ENCODE data around the gene INPP5D. TPM values are rescaled to one million over a fixed set of nuclear protein-coding genes. Genes with fewer than 3 reads are reported as not detected.

Gene INPP5D
- total and polyA plus RNA-seq, 2 donors (not counting 3 experiments of a cell fraction or from before 2014, with no cell fraction given), result 13.9 to 46.6 TPM

DNA sequence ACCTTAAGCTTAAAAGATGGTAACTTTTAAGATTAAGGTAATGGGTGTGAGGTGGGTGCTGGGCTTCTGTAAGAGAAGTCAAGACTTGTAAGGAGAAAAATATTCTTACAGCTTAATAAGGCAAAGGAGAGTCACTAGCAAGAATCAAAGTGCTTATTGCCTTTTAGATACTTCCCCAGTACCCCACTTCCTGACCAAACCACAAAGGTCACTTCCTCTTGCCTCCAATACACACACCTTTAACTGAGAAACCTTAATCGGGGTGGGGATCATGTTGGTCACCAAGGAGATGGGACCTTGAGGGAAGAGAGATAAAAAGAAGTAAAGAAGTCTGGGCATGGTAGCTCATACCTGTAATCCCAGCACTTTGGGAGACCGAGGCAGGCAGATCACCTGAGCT, 180.8 kb downstream of the INPP5D start:
- CTCF ChIA-PET, result interaction anchor here (1.1 kb wide), 1 partner anchor 21 kb away, joined by 3 read pairs; no protein-coding TSS in a partner anchor
- no peak for FAIRE-seq

More for the DNA sequence above, 180.8 kb downstream of the INPP5D start:
- BruUV-seq (replicated peaks), result no TSS peak
- no peak for DNase-seq (ENCODE audit: low read depth, low spot score)
- H3K9me3 ChIP-seq (replicated peaks; ENCODE audit: control insufficient read depth, insufficient read depth, low read length), result no peaks in the 10 kb centered on the region
- H3K9me1 ChIP-seq (replicated peaks; ENCODE audit: control insufficient read depth, extremely low read depth, insufficient read depth, low read length), result no peaks in the 10 kb centered on the region
- H3K4me1 ChIP-seq (ENCODE audit: control insufficient read depth, extremely low read depth, insufficient read depth, low read length), result no peaks in the 10 kb centered on the region
- no peaks in the 10 kb centered on the region for H3K27me3 ChIP-seq (ENCODE audit: control insufficient read depth in 2 of 2, insufficient read depth in 2 of 2, low read length in 2 of 2)
- no peak overlapping the region for H3K4me2 ChIP-seq (ENCODE audit: insufficient read depth, low read length)
- H3K36me3 ChIP-seq (ENCODE audit: control insufficient read depth in 2 of 2, extremely low read depth in 1 of 2, insufficient read depth in 2 of 2, low read length in 2 of 2), result no peaks in the 10 kb centered on the region
- H2AFZ ChIP-seq (ENCODE audit: low read depth, low read length), result no peak overlapping the region
- POLR2A ChIA-PET, result interaction anchor here (0.7 kb wide), 1 partner anchor 9 kb away, joined by 4 read pairs; no protein-coding TSS in a partner anchor
- no peaks in the 10 kb centered on the region for H3K79me2 ChIP-seq (ENCODE audit: control insufficient read depth, insufficient read depth, low read length)
- no peak overlapping the region for H3K27ac ChIP-seq (ENCODE audit: insufficient read depth, low read depth, low read length)
- TF ChIP-seq MAX (IDR thresholded peaks at IDR 0.05; ENCODE audit: insufficient read depth, insufficient read length) (no peak), EZH2 (IDR thresholded peaks at IDR 0.05; ENCODE audit: borderline replicate concordance, low read depth, low read length, severe bottlenecking) (no peak), POLR2A (IDR thresholded peaks at IDR 0.05; ENCODE audit: low read depth, low read length) (no peak), FOS (IDR thresholded peaks at IDR 0.05; ENCODE audit: borderline replicate concordance, insufficient read depth, low read length) (no peak), GATA2 (IDR thresholded peaks at IDR 0.05; ENCODE audit: insufficient read depth, insufficient read length, low read depth, low read length) (no peak), MYC (IDR thresholded peaks at IDR 0.05; ENCODE audit: low read depth, low read length) (no peak), JUN (IDR thresholded peaks at IDR 0.05; ENCODE audit: borderline replicate concordance, insufficient read depth, insufficient read length, low read depth) (no peak), CTCF (IDR thresholded peaks at IDR 0.05; ENCODE audit: extremely low read depth in 1 of 2, insufficient read depth in 1 of 2, low read depth in 1 of 2, low read length in 2 of 2) (no peak)
- H4K20me1 ChIP-seq (replicated peaks; ENCODE audit: control insufficient read depth, extremely low read depth, insufficient read depth, low read length), result no peaks in the 10 kb centered on the region
- no peak overlapping the region for H3K9ac ChIP-seq (replicated peaks; ENCODE audit: extremely low read depth, insufficient read depth, low read length)
- dilution Hi-C loops (cut with MboI; ENCODE audit: extremely low pct_ligation_motif_present, low sequenced_read_pairs) (no loop called here), intact Hi-C loops (cut with micrococcal nuclease) (no loop called here)
- H3K4me3 ChIP-seq (replicated peaks in 1 of 3; ENCODE audit: insufficient read depth in 1 of 3, low read depth in 1 of 3, low read length in 3 of 3), result no peak overlapping the region

Data from endothelial cell of umbilical vein (primary cell).